ENCODE measurements around the gene TNP2. TPM values are rescaled to one million over a fixed set of nuclear protein-coding genes. Genes with fewer than 3 reads are reported as not detected.
"Not testable (repeated sequence)": the region's sequence is repeated elsewhere in the genome, so short reads cannot be mapped to it uniquely, and the experiment has no call there.

TNP2 gene
- total RNA-seq, 1 donor from 2014 or later, result not detected

- DNase-seq (ENCODE audit: low read depth in 2 of 2), result no peak
Measured at GRCh38 chr16:11300560-11300892, 31.4 kb upstream of the TNP2 start.

- DNase-seq (ENCODE audit: low read depth in 2 of 2), result no peak
Measured at GRCh38 chr16:11299865-11300559, 30.9 kb upstream of the TNP2 start.

- not testable (repeated sequence) for DNase-seq (ENCODE audit: low read depth in 2 of 2)
Measured at GRCh38 chr16:11298950-11299547, 29.9 kb upstream of the TNP2 start.

GRCh38 chr16:11298143-11298900 lies 29.2 kb upstream of the TNP2 start:
- DNase-seq (ENCODE audit: low read depth in 2 of 2), result no peak

- no peak for DNase-seq (ENCODE audit: low read depth in 2 of 2)
Measured at GRCh38 chr16:11297492-11298142, 28.5 kb upstream of the TNP2 start.

GRCh38 chr16:11296706-11297491 lies 27.8 kb upstream of the TNP2 start:
- no peak for DNase-seq (ENCODE audit: low read depth in 2 of 2)

GRCh38 chr16:11296351-11296705 lies 27.2 kb upstream of the TNP2 start:
- no peak for DNase-seq (ENCODE audit: low read depth in 2 of 2)

- DNase-seq (ENCODE audit: low read depth in 2 of 2), result no peak
Measured at GRCh38 chr16:11295672-11296071, 26.5 kb upstream of the TNP2 start.

GRCh38 chr16:11292076-11292748 lies 23.1 kb upstream of the TNP2 start:
- no peak for DNase-seq (ENCODE audit: low read depth in 2 of 2)

GRCh38 chr16:11291091-11291703 lies 22.1 kb upstream of the TNP2 start:
- no peak for DNase-seq (ENCODE audit: low read depth in 2 of 2)

GRCh38 chr16:11290102-11290893 lies 21.2 kb upstream of the TNP2 start:
- DNase-seq (ENCODE audit: low read depth in 2 of 2), result no peak

GRCh38 chr16:11289696-11290095 lies 20.6 kb upstream of the TNP2 start:
- not testable (repeated sequence) for DNase-seq (ENCODE audit: low read depth in 2 of 2)

GRCh38 chr16:11289202-11289601 lies 20.1 kb upstream of the TNP2 start:
- no peak for DNase-seq (ENCODE audit: low read depth in 2 of 2)

- DNase-seq (ENCODE audit: low read depth in 2 of 2), result no peak
Measured at GRCh38 chr16:11285842-11286241, 16.7 kb upstream of the TNP2 start.

GRCh38 chr16:11283820-11284248 lies 14.7 kb upstream of the TNP2 start:
- no peak for DNase-seq (ENCODE audit: low read depth in 2 of 2)

GRCh38 chr16:11280616-11281522 lies 11.7 kb upstream of the TNP2 start, which contains the start of gene PRM1:
Gene PRM1 (minus strand): TSS chr16:11281330. CDS start chr16:11281238, 92 bp downstream.
- no peak for DNase-seq (ENCODE audit: low read depth in 2 of 2)

GRCh38 chr16:11278681-11279628 lies 9.8 kb upstream of the TNP2 start:
- DNase-seq (ENCODE audit: low read depth in 2 of 2), result no peak
